Keratinocyte (primary cell): ENCODE measurements around the gene HNRNPA1L2.
"Not testable (repeated sequence)": the region's sequence is repeated elsewhere in the genome, so short reads cannot be mapped to it uniquely, and the experiment has no call there.

Experiments used
- CTCF ChIP-seq, 3 experiments: IDR thresholded peaks in 1 of 3; conservative IDR thresholded peaks in 1 of 3; optimal IDR thresholded peaks in 1 of 3; 2 replicates in 2 of 3; 3 replicates in 1 of 3; pipeline versions ENCODE3 to v1.5.1; 2011; ENCODE audit warnings: low read length in 3 of 3, mild to moderate bottlenecking in 3 of 3, moderate library complexity in 2 of 3, control low read depth in 1 of 3, inconsistent platforms in 1 of 3; ENCODE audit not compliant: insufficient read depth in 2 of 3; ENCODE audit errors: extremely low read depth in 1 of 3
- EZH2 ChIP-seq: IDR thresholded peaks from one replicate; pipeline ENCODE4 v1.6.1; 2012; ENCODE audit warnings: inconsistent platforms, mild to moderate bottlenecking, low read length, moderate library complexity

DNA sequence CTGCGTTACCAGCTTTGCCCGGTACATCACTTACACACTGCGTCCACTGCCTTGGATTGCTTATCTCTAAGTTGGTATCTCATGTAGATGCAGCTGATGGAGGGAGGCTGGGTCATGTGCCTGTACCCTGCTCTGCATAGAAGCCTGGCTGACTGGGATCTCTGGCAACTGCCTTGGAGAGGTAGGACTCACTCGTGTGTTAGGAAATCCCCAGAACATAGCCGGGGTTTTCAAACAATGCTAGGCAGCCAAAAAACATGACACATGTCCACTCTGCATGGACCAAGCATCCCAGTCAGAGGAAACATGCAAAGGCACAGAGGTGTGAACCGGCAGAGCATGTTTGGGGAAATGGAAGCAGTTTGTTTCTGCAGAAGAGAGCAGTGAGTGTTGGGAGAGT, 36.1 kb upstream of the HNRNPA1L2 start:
- not testable (repeated sequence) for TF ChIP-seq CTCF (optimal IDR thresholded peaks at IDR 0.05 in 1 of 3, IDR thresholded peaks at IDR 0.05 in 1 of 3, conservative IDR thresholded peaks at IDR 0.05 in 1 of 3; ENCODE audit: extremely low read depth in 1 of 3, insufficient read depth in 2 of 3, low read length in 3 of 3); EZH2
